Progenitor cell of endocrine pancreas (in vitro differentiated cells): ENCODE results near the gene RET. TPM values are rescaled to one million over a fixed set of nuclear protein-coding genes. Genes with fewer than 3 reads are reported as not detected.

Source experiments
- DNase-seq: peaks from one replicate; pipeline ENCODE4 v3.0.0; 2021; ENCODE audit warnings: low spot score; ENCODE audit not compliant: unreplicated experiment
- H3K27ac Mint-ChIP-seq: 2 replicates; pipeline ENCODE4 v1.8.0; 2021; ENCODE audit warnings: mild to moderate bottlenecking, moderate library complexity, mixed read lengths
- H3K27me3 Mint-ChIP-seq: 2 replicates; pipeline ENCODE4 v1.8.0; 2021; ENCODE audit warnings: mixed read lengths
- H3K36me3 Mint-ChIP-seq: 2 replicates; pipeline ENCODE4 v1.8.0; 2022; ENCODE audit warnings: mixed read lengths; ENCODE audit not compliant: insufficient read depth
- H3K4me1 Mint-ChIP-seq: 2 replicates; pipeline ENCODE4 v1.8.0; 2021; ENCODE audit warnings: low read depth, mixed read lengths
- H3K4me3 Mint-ChIP-seq: 2 replicates; pipeline ENCODE4 v1.8.0; 2021; ENCODE audit warnings: low read depth, mild to moderate bottlenecking, moderate library complexity, mixed read lengths
- H3K9me3 Mint-ChIP-seq: 2 replicates; pipeline ENCODE4 v1.8.0; 2021; ENCODE audit warnings: low read depth, mixed read lengths
- total RNA-seq: library from RNA; stranded (reverse); gene quantifications from 2 replicates; pipeline ENCODE4 v1.2.1, GENCODE V29; 2021
- TF ChIP-seq, protein P1 (sequence below): fragments of 200-600 bp; sonication (generic); IDR thresholded peaks from one replicate; pipeline ENCODE4 v1.5.0; 2021; ENCODE audit warnings: antibody characterized with exemption, mild to moderate bottlenecking; ENCODE audit not compliant: unreplicated experiment

The RET gene
- total RNA-seq, 1 donor from 2014 or later, result 1.5 TPM

DNA sequence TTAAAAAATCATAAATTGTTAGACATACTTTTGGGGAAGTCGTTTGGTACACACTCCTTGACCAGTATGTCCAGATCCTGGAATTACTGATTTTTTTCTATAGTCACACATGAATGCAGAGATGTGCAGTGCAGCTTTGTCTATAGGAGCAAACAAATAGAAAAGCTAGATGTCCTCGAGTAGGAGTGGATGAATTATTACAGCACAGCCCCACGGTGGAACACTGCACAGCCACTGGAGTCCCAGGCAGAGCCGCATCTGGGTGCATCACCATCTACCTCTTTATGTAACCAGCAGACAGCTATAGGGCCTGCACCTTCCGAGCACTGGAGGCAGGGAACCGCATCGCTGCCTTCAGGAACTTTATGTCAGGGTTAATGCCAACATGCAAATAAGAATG lies 17.0 kb upstream of the RET start:
- H3K4me1 Mint-ChIP-seq, result no peaks in the 10 kb centered on the region
- no peak for DNase-seq
- no peak overlapping the region for H3K4me3 Mint-ChIP-seq
- no peaks in the 10 kb centered on the region for H3K36me3 Mint-ChIP-seq
- no peaks in the 10 kb centered on the region for H3K9me3 Mint-ChIP-seq
- H3K27ac Mint-ChIP-seq, result no peak overlapping the region
- TF ChIP-seq, protein P1, sequence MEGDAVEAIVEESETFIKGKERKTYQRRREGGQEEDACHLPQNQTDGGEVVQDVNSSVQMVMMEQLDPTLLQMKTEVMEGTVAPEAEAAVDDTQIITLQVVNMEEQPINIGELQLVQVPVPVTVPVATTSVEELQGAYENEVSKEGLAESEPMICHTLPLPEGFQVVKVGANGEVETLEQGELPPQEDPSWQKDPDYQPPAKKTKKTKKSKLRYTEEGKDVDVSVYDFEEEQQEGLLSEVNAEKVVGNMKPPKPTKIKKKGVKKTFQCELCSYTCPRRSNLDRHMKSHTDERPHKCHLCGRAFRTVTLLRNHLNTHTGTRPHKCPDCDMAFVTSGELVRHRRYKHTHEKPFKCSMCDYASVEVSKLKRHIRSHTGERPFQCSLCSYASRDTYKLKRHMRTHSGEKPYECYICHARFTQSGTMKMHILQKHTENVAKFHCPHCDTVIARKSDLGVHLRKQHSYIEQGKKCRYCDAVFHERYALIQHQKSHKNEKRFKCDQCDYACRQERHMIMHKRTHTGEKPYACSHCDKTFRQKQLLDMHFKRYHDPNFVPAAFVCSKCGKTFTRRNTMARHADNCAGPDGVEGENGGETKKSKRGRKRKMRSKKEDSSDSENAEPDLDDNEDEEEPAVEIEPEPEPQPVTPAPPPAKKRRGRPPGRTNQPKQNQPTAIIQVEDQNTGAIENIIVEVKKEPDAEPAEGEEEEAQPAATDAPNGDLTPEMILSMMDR, result no peak
- peaks cover 13% of the 10 kb centered on the region for H3K27me3 Mint-ChIP-seq

DNA sequence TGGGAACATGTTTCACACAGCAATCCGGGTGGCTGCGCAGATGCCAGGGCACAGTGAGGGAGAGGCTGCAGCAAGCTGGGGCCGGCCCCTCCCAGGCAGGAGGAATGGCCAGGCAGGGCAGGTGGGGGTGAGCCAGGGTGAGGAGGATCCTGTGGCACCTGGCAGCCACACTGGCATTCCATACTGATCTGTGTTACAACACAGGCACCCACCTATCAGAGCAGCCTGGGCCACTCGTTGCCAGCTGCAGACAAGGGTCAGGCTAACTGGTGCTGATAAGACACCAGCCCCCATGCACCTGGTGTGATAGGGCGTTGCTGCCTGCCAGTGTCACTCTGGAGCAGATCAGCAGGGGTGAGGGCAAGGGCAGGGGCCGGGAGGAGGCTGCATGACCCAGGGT lies 16.6 kb upstream of the RET start:
- no peaks in the 10 kb centered on the region for H3K9me3 Mint-ChIP-seq
- H3K27me3 Mint-ChIP-seq, result peaks cover 13% of the 10 kb centered on the region
- TF ChIP-seq, protein P1, result no peak
- DNase-seq, result no peak
- no peak overlapping the region for H3K27ac Mint-ChIP-seq
- no peak overlapping the region for H3K4me3 Mint-ChIP-seq
- H3K4me1 Mint-ChIP-seq, result no peaks in the 10 kb centered on the region
- no peaks in the 10 kb centered on the region for H3K36me3 Mint-ChIP-seq

DNA sequence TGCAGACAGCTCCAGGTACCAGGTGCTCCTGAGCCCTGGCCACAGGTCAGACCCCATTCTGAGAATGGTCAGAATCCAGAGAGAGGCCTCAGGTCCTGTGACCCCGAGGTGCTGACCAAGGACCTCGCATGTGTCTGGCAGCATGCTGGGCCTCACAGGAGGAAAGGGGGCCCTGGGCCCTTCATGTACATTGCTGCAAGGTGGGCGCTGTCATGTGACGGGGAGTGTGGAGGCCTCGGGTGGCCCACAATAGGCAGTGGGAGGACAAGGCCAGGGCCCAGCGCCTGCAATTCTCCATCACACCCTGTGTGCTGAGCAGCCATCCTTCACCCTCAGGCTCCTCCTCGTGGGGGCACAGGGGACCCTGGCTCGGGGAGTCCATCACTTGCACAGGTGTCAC lies 15.5 kb upstream of the RET start:
- H3K4me3 Mint-ChIP-seq, result no peak overlapping the region
- H3K27me3 Mint-ChIP-seq, result peaks cover 13% of the 10 kb centered on the region
- TF ChIP-seq, protein P1, result no peak
- no peaks in the 10 kb centered on the region for H3K36me3 Mint-ChIP-seq
- DNase-seq, result no peak
- no peak overlapping the region for H3K27ac Mint-ChIP-seq
- no peaks in the 10 kb centered on the region for H3K9me3 Mint-ChIP-seq
- H3K4me1 Mint-ChIP-seq, result no peaks in the 10 kb centered on the region

DNA sequence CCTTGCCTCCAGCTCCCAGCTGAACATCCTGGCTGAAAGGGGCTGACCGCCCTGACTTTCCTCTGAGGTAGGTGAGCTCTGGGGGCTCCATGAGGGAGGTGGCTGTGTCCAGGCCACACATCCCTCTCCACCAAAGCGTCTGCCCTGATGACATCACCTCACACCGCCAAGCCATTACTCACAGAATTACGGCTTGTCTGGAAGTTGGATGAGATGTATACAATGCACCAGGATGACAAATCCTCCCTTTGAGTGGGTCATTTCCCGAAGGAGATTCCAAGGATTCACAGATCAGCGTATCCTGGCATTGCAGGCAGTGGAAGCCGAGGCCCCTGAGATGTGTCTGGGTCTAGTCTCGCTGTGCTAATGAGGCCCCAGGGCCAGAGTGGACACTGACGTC lies 15.1 kb upstream of the RET start:
- H3K27ac Mint-ChIP-seq, result no peak overlapping the region
- no peaks in the 10 kb centered on the region for H3K9me3 Mint-ChIP-seq
- no peaks in the 10 kb centered on the region for H3K36me3 Mint-ChIP-seq
- H3K27me3 Mint-ChIP-seq, result peaks cover 13% of the 10 kb centered on the region
- no peaks in the 10 kb centered on the region for H3K4me1 Mint-ChIP-seq
- no peak overlapping the region for H3K4me3 Mint-ChIP-seq
- TF ChIP-seq, protein P1, result no peak
- no peak for DNase-seq

DNA sequence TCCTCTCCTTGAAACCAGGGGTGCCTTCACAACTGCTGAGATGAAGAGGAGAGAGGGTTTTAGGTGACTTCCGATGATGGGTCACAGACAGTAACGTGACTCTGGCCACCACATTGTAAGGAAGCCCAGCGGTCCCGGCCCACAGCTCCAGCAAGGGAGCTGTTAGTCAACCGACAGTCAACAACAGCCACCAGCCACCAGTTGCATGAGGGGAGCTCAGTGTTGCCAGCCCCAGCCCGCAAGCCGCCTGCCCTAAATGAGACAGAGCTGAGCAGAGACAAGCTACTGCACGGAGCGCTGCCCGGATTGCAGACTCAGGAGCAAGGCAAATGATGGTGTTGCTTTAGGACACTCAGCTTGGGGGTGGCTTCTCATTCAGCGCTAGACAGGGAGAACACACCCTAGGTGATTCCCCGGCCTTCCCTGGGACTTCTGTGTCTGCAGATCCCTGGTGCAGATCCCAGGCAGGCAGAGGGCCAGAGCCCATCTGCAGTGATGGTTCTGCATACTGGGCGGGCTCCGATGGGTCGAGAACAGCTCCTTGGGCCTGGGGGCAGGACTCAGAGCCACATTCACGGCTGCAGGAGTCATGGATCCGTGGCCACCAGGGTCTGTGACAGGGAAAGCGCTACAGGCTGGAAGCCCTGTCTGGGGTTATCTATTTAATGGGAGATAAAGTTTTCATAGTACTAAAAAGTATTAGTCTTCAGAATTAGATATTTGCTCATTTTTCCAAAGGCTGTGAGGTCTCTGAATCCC lies 14.3 kb upstream of the RET start:
- DNase-seq, result no peak
- Mint-ChIP-seq H3K27me3 (peaks cover 9% of the 10 kb centered on the region), H3K4me3 (no peak overlapping the region), H3K36me3 (no peaks in the 10 kb centered on the region), H3K4me1 (no peaks in the 10 kb centered on the region), H3K9me3 (no peaks in the 10 kb centered on the region), H3K27ac (no peak overlapping the region)
- TF ChIP-seq, protein P1, result no peak
